ENCODE results near the gene MTR. TPM values are rescaled to one million over a fixed set of nuclear protein-coding genes. Genes with fewer than 3 reads are reported as not detected.
A peak's percentile ranks its signal among the peaks of the same experiment; 100 is the strongest.

MTR gene
- total RNA-seq, 1 experiment from 2014 or later, result 26.3 TPM

DNA sequence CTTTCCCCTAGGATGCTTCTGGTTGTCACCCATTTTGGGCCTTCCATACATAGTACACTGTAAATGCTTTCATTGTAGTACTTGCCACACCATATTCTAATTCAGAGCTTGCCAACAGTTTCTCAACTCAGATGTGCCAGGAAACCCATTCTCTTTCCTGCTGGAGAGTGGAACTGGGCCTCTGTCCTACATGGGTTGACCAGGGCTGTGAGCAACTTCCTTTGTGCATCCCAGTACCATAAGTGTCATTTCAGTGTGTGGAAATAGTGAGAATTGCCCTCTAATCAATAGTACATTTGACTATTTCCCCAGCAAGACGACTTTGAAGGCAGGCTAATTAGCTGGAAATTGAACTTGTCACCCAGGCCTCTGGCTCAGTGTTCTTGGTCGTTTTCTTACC lies 74.8 kb downstream of the MTR start:
- H3K36me3 Mint-ChIP-seq (ENCODE audit: insufficient read depth, unreplicated experiment), result peaks cover 18% of the 10 kb centered on the region
- no peaks in the 10 kb centered on the region for H3K4me1 Mint-ChIP-seq (ENCODE audit: low read depth, unreplicated experiment)
- CTCF ChIA-PET, result interaction anchor here (0.8 kb wide), 1 partner anchor 116 kb away, joined by 3 read pairs; no protein-coding TSS in a partner anchor
- no TSS peak for BruUV-seq (replicated peaks)
- no peaks in the 10 kb centered on the region for H3K9me3 Mint-ChIP-seq (ENCODE audit: unreplicated experiment)
- no peak overlapping the region for H3K4me3 Mint-ChIP-seq (ENCODE audit: unreplicated experiment)
- Histone ChIP-seq H3K9me3 (no peaks in the 10 kb centered on the region), H3K4me3 (ENCODE audit: low read depth, low read length) (no peak overlapping the region), H3K4me1 (no peaks in the 10 kb centered on the region), H3K36me3 (ENCODE audit: control insufficient read depth, insufficient read depth, low read length) (no peaks in the 10 kb centered on the region), H3K27me3 (replicated peaks; ENCODE audit: control insufficient read depth, insufficient read depth, low read length) (no peaks in the 10 kb centered on the region)
- intact Hi-C loops (cut with micrococcal nuclease; ENCODE audit: unreplicated experiment), result loop anchor here (1.0 to 5.0 kb wide), 6 partner anchors 75 to 767 kb away; partner anchors contain the start of gene MTR
- no peaks in the 10 kb centered on the region for H3K27me3 Mint-ChIP-seq (ENCODE audit: insufficient read depth, unreplicated experiment)
- no peak for DNase-seq
- POLR2A ChIA-PET, result no interaction called here
- no peak for TF ChIP-seq CTCF (IDR thresholded peaks at IDR 0.05; ENCODE audit: insufficient read depth in 1 of 2, low read depth in 1 of 2, low read length in 1 of 2, severe bottlenecking in 1 of 2, unreplicated experiment in 1 of 2)
- H3K27ac Mint-ChIP-seq (ENCODE audit: unreplicated experiment), result no peak overlapping the region

GRCh38 chr1:236870721-236871120 lies 75.6 kb downstream of the MTR start:
- H3K27ac Mint-ChIP-seq (ENCODE audit: unreplicated experiment), result peak overlapping the region; percentile 28
- H3K9me3 Mint-ChIP-seq (ENCODE audit: unreplicated experiment), result no peaks in the 10 kb centered on the region
- no peak overlapping the region for H3K4me3 Mint-ChIP-seq (ENCODE audit: unreplicated experiment)
- H3K27me3 Mint-ChIP-seq (ENCODE audit: insufficient read depth, unreplicated experiment), result no peaks in the 10 kb centered on the region
- no peak for DNase-seq
- Histone ChIP-seq H3K4me1 (no peaks in the 10 kb centered on the region), H3K27me3 (replicated peaks; ENCODE audit: control insufficient read depth, insufficient read depth, low read length) (no peaks in the 10 kb centered on the region), H3K9me3 (no peaks in the 10 kb centered on the region), H3K4me3 (ENCODE audit: low read depth, low read length) (no peak overlapping the region), H3K36me3 (ENCODE audit: control insufficient read depth, insufficient read depth, low read length) (no peaks in the 10 kb centered on the region)
- ChIA-PET POLR2A (no interaction called here), CTCF (no interaction called here)
- intact Hi-C loops (cut with micrococcal nuclease; ENCODE audit: unreplicated experiment), result no loop called here
- no peak for TF ChIP-seq CTCF (IDR thresholded peaks at IDR 0.05; ENCODE audit: insufficient read depth in 1 of 2, low read depth in 1 of 2, low read length in 1 of 2, severe bottlenecking in 1 of 2, unreplicated experiment in 1 of 2)
- H3K4me1 Mint-ChIP-seq (ENCODE audit: low read depth, unreplicated experiment), result no peaks in the 10 kb centered on the region
- no TSS peak for BruUV-seq (replicated peaks)
- H3K36me3 Mint-ChIP-seq (ENCODE audit: insufficient read depth, unreplicated experiment), result peaks cover 18% of the 10 kb centered on the region

DNA sequence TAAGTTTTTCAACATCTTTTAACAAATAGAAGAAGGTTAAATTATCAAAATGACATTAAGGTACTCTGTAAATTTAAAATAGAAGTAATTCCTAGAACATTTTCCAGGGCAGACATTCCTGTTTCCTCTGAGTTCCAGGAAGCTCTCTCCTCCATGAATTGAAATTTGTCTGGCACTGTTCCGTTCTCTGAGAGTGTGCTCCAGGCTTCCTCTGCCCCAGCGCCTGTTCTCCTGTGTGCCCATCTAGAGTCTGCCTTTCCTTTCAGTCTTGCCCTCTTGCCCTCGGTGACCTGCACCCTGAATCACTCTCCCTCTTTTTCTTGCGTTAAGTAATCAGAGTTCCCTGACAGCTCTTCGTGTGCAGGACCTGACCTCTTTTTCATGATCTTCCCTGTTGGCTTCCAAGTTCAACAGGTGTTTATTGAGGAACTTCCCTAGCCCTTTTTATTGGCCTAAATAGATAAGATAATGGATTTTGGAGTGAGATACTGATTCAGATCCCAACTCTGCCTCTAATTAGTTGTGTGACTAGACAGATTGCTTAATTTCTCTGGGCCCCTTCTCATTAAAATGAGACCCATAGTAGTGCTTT lies 77.1 kb downstream of the MTR start:
- H3K36me3 Mint-ChIP-seq (ENCODE audit: insufficient read depth, unreplicated experiment), result peaks cover 18% of the 10 kb centered on the region
- BruUV-seq (replicated peaks), result no TSS peak
- Histone ChIP-seq H3K4me1 (no peaks in the 10 kb centered on the region), H3K4me3 (ENCODE audit: low read depth, low read length) (no peak overlapping the region), H3K27me3 (replicated peaks; ENCODE audit: control insufficient read depth, insufficient read depth, low read length) (no peaks in the 10 kb centered on the region), H3K36me3 (ENCODE audit: control insufficient read depth, insufficient read depth, low read length) (no peaks in the 10 kb centered on the region; the same call in 1 of the 2 replicates), H3K9me3 (no peaks in the 10 kb centered on the region)
- H3K4me1 Mint-ChIP-seq (ENCODE audit: low read depth, unreplicated experiment), result no peaks in the 10 kb centered on the region
- no peaks in the 10 kb centered on the region for H3K27me3 Mint-ChIP-seq (ENCODE audit: insufficient read depth, unreplicated experiment)
- H3K27ac Mint-ChIP-seq (ENCODE audit: unreplicated experiment), result no peak overlapping the region
- no peak overlapping the region for H3K4me3 Mint-ChIP-seq (ENCODE audit: unreplicated experiment)
- CTCF ChIA-PET, result interaction anchor here (1.3 kb wide), 1 partner anchor 119 kb away, joined by 4 read pairs; no protein-coding TSS in a partner anchor
- POLR2A ChIA-PET, result no interaction called here
- DNase-seq, result no peak
- intact Hi-C loops (cut with micrococcal nuclease; ENCODE audit: unreplicated experiment), result no loop called here
- no peak for TF ChIP-seq CTCF (IDR thresholded peaks at IDR 0.05; ENCODE audit: insufficient read depth in 1 of 2, low read depth in 1 of 2, low read length in 1 of 2, severe bottlenecking in 1 of 2, unreplicated experiment in 1 of 2)
- H3K9me3 Mint-ChIP-seq (ENCODE audit: unreplicated experiment), result no peaks in the 10 kb centered on the region

Measured in Caco-2 (cell line).